ENCODE measurements around the gene HARS1. TPM values are rescaled to one million over a fixed set of nuclear protein-coding genes. Genes with fewer than 3 reads are reported as not detected.
"Not testable (repeated sequence)": the region's sequence is repeated elsewhere in the genome, so short reads cannot be mapped to it uniquely, and the experiment has no call there.

HARS1 gene
- total and polyA plus RNA-seq, 2 donors (not counting 3 experiments of a cell fraction or from before 2014, with no cell fraction given), result 65.2 to 104 TPM

DNA sequence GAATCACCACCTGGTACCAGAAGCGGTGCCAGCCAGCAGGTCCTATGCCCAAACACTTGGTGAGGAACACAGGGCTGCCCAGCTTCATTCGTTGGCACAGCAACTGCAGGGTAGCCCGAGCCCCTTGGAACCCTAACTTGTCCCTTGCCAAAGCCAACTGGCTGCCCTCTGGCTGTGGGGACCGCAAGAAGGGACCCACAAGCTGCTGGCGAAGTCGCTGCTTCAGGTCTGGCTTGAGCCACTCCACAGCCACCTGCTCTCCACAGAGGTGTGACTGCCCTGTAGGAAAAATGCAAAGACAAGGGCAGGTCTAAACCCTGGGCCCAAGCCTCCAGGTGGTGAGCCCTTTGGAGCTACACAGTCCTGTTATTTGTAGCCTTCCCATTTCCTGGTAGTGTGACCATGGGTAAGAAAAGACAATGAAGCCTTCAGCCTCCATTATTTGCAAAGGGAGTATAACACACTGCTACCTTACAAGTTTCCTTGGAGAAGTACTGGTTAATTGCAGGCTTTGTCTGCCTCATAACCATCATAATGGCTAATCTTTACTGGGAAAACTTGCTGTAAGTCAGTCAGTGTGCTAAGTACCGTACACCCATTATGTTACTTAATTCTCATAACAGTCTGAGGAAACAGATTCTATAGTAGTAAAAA lies 19.6 kb downstream of the HARS1 start:
- Histone ChIP-seq H3K9ac (replicated peaks; ENCODE audit: extremely low read depth, insufficient read depth, low read length) (no peak overlapping the region), H3K4me3 (replicated peaks in 1 of 3; ENCODE audit: insufficient read depth in 1 of 3, low read depth in 1 of 3, low read length in 3 of 3) (no peak overlapping the region), H2AFZ (ENCODE audit: low read depth, low read length) (no peak overlapping the region), H3K4me1 (ENCODE audit: control insufficient read depth, extremely low read depth, insufficient read depth, low read length) (peaks cover 3% of the 10 kb centered on the region), H3K27ac (ENCODE audit: insufficient read depth, low read depth, low read length) (no peak overlapping the region), H3K9me3 (replicated peaks; ENCODE audit: control insufficient read depth, insufficient read depth, low read length) (no peaks in the 10 kb centered on the region), H3K27me3 (ENCODE audit: control insufficient read depth in 2 of 2, insufficient read depth in 2 of 2, low read length in 2 of 2) (no peaks in the 10 kb centered on the region), H4K20me1 (replicated peaks; ENCODE audit: control insufficient read depth, extremely low read depth, insufficient read depth, low read length) (no peaks in the 10 kb centered on the region), H3K79me2 (ENCODE audit: control insufficient read depth, insufficient read depth, low read length) (peaks cover 7% of the 10 kb centered on the region), H3K9me1 (replicated peaks; ENCODE audit: control insufficient read depth, extremely low read depth, insufficient read depth, low read length) (no peaks in the 10 kb centered on the region), H3K4me2 (ENCODE audit: insufficient read depth, low read length) (no peak overlapping the region), H3K36me3 (ENCODE audit: control insufficient read depth in 2 of 2, extremely low read depth in 1 of 2, insufficient read depth in 2 of 2, low read length in 2 of 2) (peaks cover 13 to 29% of the 10 kb centered on the region in 2 experiments)
- dilution Hi-C loops (cut with MboI; ENCODE audit: extremely low pct_ligation_motif_present, low sequenced_read_pairs) (no loop called here), intact Hi-C loops (cut with micrococcal nuclease) (loop anchor here (1.0 kb wide), 1 partner anchor 19 kb away; no protein-coding TSS in a partner anchor)
- DNase-seq (ENCODE audit: low read depth, low spot score), result no peak
- no TSS peak for BruUV-seq (replicated peaks)
- CTCF ChIA-PET, result no interaction called here
- POLR2A ChIA-PET, result no interaction called here
- TF ChIP-seq JUN (IDR thresholded peaks at IDR 0.05; ENCODE audit: borderline replicate concordance, insufficient read depth, insufficient read length, low read depth) (no peak), FOS (IDR thresholded peaks at IDR 0.05; ENCODE audit: borderline replicate concordance, insufficient read depth, low read length) (no peak), EZH2 (IDR thresholded peaks at IDR 0.05; ENCODE audit: borderline replicate concordance, low read depth, low read length, severe bottlenecking) (no peak), POLR2A (IDR thresholded peaks at IDR 0.05; ENCODE audit: low read depth, low read length) (no peak), GATA2 (IDR thresholded peaks at IDR 0.05; ENCODE audit: insufficient read depth, insufficient read length, low read depth, low read length) (no peak), POLR2AphosphoS5 (IDR thresholded peaks at IDR 0.05; ENCODE audit: insufficient read depth, low read depth, low read length) (no peak), MYC (IDR thresholded peaks at IDR 0.05; ENCODE audit: low read depth, low read length) (no peak)
- TF ChIP-seq, protein P1, sequence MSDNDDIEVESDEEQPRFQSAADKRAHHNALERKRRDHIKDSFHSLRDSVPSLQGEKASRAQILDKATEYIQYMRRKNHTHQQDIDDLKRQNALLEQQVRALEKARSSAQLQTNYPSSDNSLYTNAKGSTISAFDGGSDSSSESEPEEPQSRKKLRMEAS (IDR thresholded peaks at IDR 0.05; ENCODE audit: insufficient read depth, insufficient read length), result no peak
- TF ChIP-seq, protein P2, sequence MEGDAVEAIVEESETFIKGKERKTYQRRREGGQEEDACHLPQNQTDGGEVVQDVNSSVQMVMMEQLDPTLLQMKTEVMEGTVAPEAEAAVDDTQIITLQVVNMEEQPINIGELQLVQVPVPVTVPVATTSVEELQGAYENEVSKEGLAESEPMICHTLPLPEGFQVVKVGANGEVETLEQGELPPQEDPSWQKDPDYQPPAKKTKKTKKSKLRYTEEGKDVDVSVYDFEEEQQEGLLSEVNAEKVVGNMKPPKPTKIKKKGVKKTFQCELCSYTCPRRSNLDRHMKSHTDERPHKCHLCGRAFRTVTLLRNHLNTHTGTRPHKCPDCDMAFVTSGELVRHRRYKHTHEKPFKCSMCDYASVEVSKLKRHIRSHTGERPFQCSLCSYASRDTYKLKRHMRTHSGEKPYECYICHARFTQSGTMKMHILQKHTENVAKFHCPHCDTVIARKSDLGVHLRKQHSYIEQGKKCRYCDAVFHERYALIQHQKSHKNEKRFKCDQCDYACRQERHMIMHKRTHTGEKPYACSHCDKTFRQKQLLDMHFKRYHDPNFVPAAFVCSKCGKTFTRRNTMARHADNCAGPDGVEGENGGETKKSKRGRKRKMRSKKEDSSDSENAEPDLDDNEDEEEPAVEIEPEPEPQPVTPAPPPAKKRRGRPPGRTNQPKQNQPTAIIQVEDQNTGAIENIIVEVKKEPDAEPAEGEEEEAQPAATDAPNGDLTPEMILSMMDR (IDR thresholded peaks at IDR 0.05; ENCODE audit: extremely low read depth in 1 of 2, insufficient read depth in 1 of 2, low read depth in 1 of 2, low read length in 2 of 2), result no peak
- FAIRE-seq, result peak; percentile 28

DNA sequence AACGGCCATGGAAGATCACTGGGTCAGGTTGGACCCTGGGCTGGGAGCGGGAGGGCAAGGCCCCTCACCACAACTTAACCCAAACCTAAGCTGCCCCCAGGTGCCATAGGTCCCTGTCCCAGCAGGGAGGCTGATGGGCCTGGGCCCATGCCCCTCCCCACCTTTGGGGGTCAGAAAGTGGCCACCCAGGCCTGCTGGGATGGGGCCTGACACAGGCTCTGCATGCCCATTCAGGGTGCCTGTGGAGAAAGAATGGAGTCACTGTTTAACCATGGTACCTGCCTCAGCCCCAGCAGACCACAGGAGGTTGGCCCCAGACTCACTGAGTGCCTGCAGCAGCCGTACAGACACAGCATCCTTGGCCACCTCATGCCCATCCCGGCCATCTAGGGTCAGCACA lies 20.1 kb downstream of the HARS1 start:
- dilution Hi-C loops (cut with MboI; ENCODE audit: extremely low pct_ligation_motif_present, low sequenced_read_pairs); POLR2A ChIA-PET; H3K9me1 ChIP-seq (replicated peaks; ENCODE audit: control insufficient read depth, extremely low read depth, insufficient read depth, low read length); CTCF ChIA-PET; DNase-seq (ENCODE audit: low read depth, low spot score); H3K27ac ChIP-seq (ENCODE audit: insufficient read depth, low read depth, low read length); FAIRE-seq; BruUV-seq (replicated peaks); H3K4me2 ChIP-seq (ENCODE audit: insufficient read depth, low read length); H3K9me3 ChIP-seq (replicated peaks; ENCODE audit: control insufficient read depth, insufficient read depth, low read length); H3K4me3 ChIP-seq (replicated peaks in 1 of 3; ENCODE audit: insufficient read depth in 1 of 3, low read depth in 1 of 3, low read length in 3 of 3); H4K20me1 ChIP-seq (replicated peaks; ENCODE audit: control insufficient read depth, extremely low read depth, insufficient read depth, low read length); H2AFZ ChIP-seq (ENCODE audit: low read depth, low read length); H3K4me1 ChIP-seq (ENCODE audit: control insufficient read depth, extremely low read depth, insufficient read depth, low read length); H3K9ac ChIP-seq (replicated peaks; ENCODE audit: extremely low read depth, insufficient read depth, low read length); H3K27me3 ChIP-seq (ENCODE audit: control insufficient read depth in 2 of 2, insufficient read depth in 2 of 2, low read length in 2 of 2): not testable (repeated sequence)
- intact Hi-C loops (cut with micrococcal nuclease), result loop anchor here (1.0 kb wide), 1 partner anchor 19 kb away; no protein-coding TSS in a partner anchor
- H3K79me2 ChIP-seq (ENCODE audit: control insufficient read depth, insufficient read depth, low read length), result peaks cover 12% of the 10 kb centered on the region
- H3K36me3 ChIP-seq (ENCODE audit: control insufficient read depth in 2 of 2, extremely low read depth in 1 of 2, insufficient read depth in 2 of 2, low read length in 2 of 2), result peaks cover 13 to 29% of the 10 kb centered on the region in 2 experiments
